HG02981 (cell line): ENCODE data around the gene LRP3.
"Not testable (repeated sequence)": the region's sequence is repeated elsewhere in the genome, so short reads cannot be mapped to it uniquely, and the experiment has no call there.

ENCODE experiments used
- ATAC-seq: cut with Tn5 transposase; IDR thresholded peaks from one replicate; pipeline ENCODE4 v1.9.1; 2021; ENCODE audit warnings: mild to moderate bottlenecking, moderate library complexity; ENCODE audit not compliant: unreplicated experiment

LRP3 gene

GRCh38 chr19:33193865-33194362, at the start of gene LRP3:
Gene LRP3, plus strand, starts transcription at chr19:33194330. Its CDS starts 456 bp downstream, at chr19:33194786.
- ATAC-seq: no peak

- ATAC-seq: no peak
These were observed 47.9 kb upstream of the LRP3 start for GRCh38 chr19:33146209-33146608.

GRCh38 chr19:33147538-33147937, 46.6 kb upstream of the LRP3 start:
- ATAC-seq: no peak

- no peak for ATAC-seq
These were observed 43.1 kb upstream of the LRP3 start for GRCh38 chr19:33150852-33151518.

GRCh38 chr19:33152176-33152575, 42.0 kb upstream of the LRP3 start:
- no peak for ATAC-seq

GRCh38 chr19:33152625-33153024, 41.5 kb upstream of the LRP3 start:
- not testable (repeated sequence) for ATAC-seq

GRCh38 chr19:33154313-33154712, 39.8 kb upstream of the LRP3 start:
- not testable (repeated sequence) for ATAC-seq

- no peak for ATAC-seq
These were observed 37.8 kb upstream of the LRP3 start for GRCh38 chr19:33156334-33156733.

- no peak for ATAC-seq
These were observed 36.2 kb upstream of the LRP3 start for GRCh38 chr19:33157906-33158305.

- no peak for ATAC-seq
These were observed 35.8 kb upstream of the LRP3 start for GRCh38 chr19:33158365-33158764.

GRCh38 chr19:33159149-33159548, 35.0 kb upstream of the LRP3 start:
- no peak for ATAC-seq

GRCh38 chr19:33159893-33160292, 34.2 kb upstream of the LRP3 start:
- ATAC-seq: no peak

- ATAC-seq: no peak
These were observed 32.9 kb upstream of the LRP3 start for GRCh38 chr19:33161201-33161600.

GRCh38 chr19:33163481-33163880, 30.6 kb upstream of the LRP3 start:
- ATAC-seq: no peak

GRCh38 chr19:33166037-33166436, 28.1 kb upstream of the LRP3 start:
- ATAC-seq: not testable (repeated sequence)

- no peak for ATAC-seq
These were observed 26.7 kb upstream of the LRP3 start for GRCh38 chr19:33167438-33167837.

- ATAC-seq: no peak
These were observed 25.6 kb upstream of the LRP3 start for GRCh38 chr19:33168528-33168927.

- no peak for ATAC-seq
These were observed 22.8 kb upstream of the LRP3 start for GRCh38 chr19:33171222-33171795.

- no peak for ATAC-seq
These were observed 22.2 kb upstream of the LRP3 start for GRCh38 chr19:33171916-33172359.

GRCh38 chr19:33174186-33174585, 19.9 kb upstream of the LRP3 start:
- ATAC-seq: no peak

GRCh38 chr19:33175156-33175782, 18.9 kb upstream of the LRP3 start:
- ATAC-seq: no peak
